ENCODE results near the gene DPCD.

The DPCD gene

GRCh38 chr10:101616415-101617101 is 28.4 kb downstream of the DPCD start:
- Histone ChIP-seq H3K9ac (ENCODE audit: low read depth, low read length) (no peak overlapping the region), H3K4me1 (ENCODE audit: insufficient read depth, low read length) (peaks cover 15% of the 10 kb centered on the region; the same call in 1 of the 2 replicates), H3K27ac (ENCODE audit: low read length) (no peak overlapping the region), H3K4me3 (ENCODE audit: low read length) (no peak overlapping the region), H3K36me3 (ENCODE audit: insufficient read depth, low read depth, low read length) (peaks cover 3% of the 10 kb centered on the region; the same call in 1 of the 2 replicates), H3K9me3 (ENCODE audit: insufficient read depth, low read depth, low read length) (no peaks in the 10 kb centered on the region), H3K27me3 (ENCODE audit: insufficient read depth, low read length) (no peaks in the 10 kb centered on the region)

- Histone ChIP-seq H3K27me3 (ENCODE audit: insufficient read depth, low read length) (no peaks in the 10 kb centered on the region), H3K4me3 (ENCODE audit: low read length) (no peak overlapping the region), H3K9ac (ENCODE audit: low read depth, low read length) (no peak overlapping the region), H3K27ac (ENCODE audit: low read length) (no peak overlapping the region), H3K9me3 (ENCODE audit: insufficient read depth, low read depth, low read length) (no peaks in the 10 kb centered on the region), H3K4me1 (ENCODE audit: insufficient read depth, low read length) (peaks cover 15% of the 10 kb centered on the region; the same call in 1 of the 2 replicates), H3K36me3 (ENCODE audit: insufficient read depth, low read depth, low read length) (no peaks in the 10 kb centered on the region)
These were observed 29.1 kb downstream of the DPCD start for GRCh38 chr10:101617102-101617823.

GRCh38 chr10:101617824-101618568 is 29.9 kb downstream of the DPCD start:
- Histone ChIP-seq H3K27ac (ENCODE audit: low read length) (no peak overlapping the region), H3K4me3 (ENCODE audit: low read length) (no peak overlapping the region), H3K36me3 (ENCODE audit: insufficient read depth, low read depth, low read length) (no peaks in the 10 kb centered on the region), H3K9me3 (ENCODE audit: insufficient read depth, low read depth, low read length) (no peaks in the 10 kb centered on the region), H3K9ac (ENCODE audit: low read depth, low read length) (no peak overlapping the region), H3K4me1 (ENCODE audit: insufficient read depth, low read length) (peaks cover 15% of the 10 kb centered on the region; the same call in 1 of the 2 replicates), H3K27me3 (ENCODE audit: insufficient read depth, low read length) (no peaks in the 10 kb centered on the region)

GRCh38 chr10:101618871-101619270 is 30.8 kb downstream of the DPCD start:
- Histone ChIP-seq H3K27me3 (ENCODE audit: insufficient read depth, low read length) (no peaks in the 10 kb centered on the region), H3K9ac (ENCODE audit: low read depth, low read length) (no peak overlapping the region), H3K4me3 (ENCODE audit: low read length) (no peak overlapping the region), H3K9me3 (ENCODE audit: insufficient read depth, low read depth, low read length) (no peaks in the 10 kb centered on the region), H3K4me1 (ENCODE audit: insufficient read depth, low read length) (peaks cover 15% of the 10 kb centered on the region; the same call in 1 of the 2 replicates), H3K27ac (ENCODE audit: low read length) (no peak overlapping the region), H3K36me3 (ENCODE audit: insufficient read depth, low read depth, low read length) (peaks cover 6% of the 10 kb centered on the region)

- Histone ChIP-seq H3K9me3 (ENCODE audit: insufficient read depth, low read depth, low read length) (no peaks in the 10 kb centered on the region), H3K27ac (ENCODE audit: low read length) (no peak overlapping the region), H3K36me3 (ENCODE audit: insufficient read depth, low read depth, low read length) (peaks cover 14% of the 10 kb centered on the region), H3K4me1 (ENCODE audit: insufficient read depth, low read length) (peaks cover 11% of the 10 kb centered on the region; the same call in 1 of the 2 replicates), H3K9ac (ENCODE audit: low read depth, low read length) (no peak overlapping the region), H3K4me3 (ENCODE audit: low read length) (no peak overlapping the region), H3K27me3 (ENCODE audit: insufficient read depth, low read length) (no peaks in the 10 kb centered on the region)
These were observed 31.9 kb downstream of the DPCD start for GRCh38 chr10:101619983-101620382.

- H3K36me3 ChIP-seq (ENCODE audit: insufficient read depth, low read depth, low read length) = peaks cover 14% of the 10 kb centered on the region
- H3K27me3 ChIP-seq (ENCODE audit: insufficient read depth, low read length) = no peaks in the 10 kb centered on the region
- H3K4me1 ChIP-seq (ENCODE audit: insufficient read depth, low read length) = no peaks in the 10 kb centered on the region
- H3K9me3 ChIP-seq (ENCODE audit: insufficient read depth, low read depth, low read length) = no peaks in the 10 kb centered on the region
- no peak overlapping the region for H3K27ac ChIP-seq (ENCODE audit: low read length)
- no peak overlapping the region for H3K4me3 ChIP-seq (ENCODE audit: low read length)
- no peak overlapping the region for H3K9ac ChIP-seq (ENCODE audit: low read depth, low read length)
These were observed 35.4 kb downstream of the DPCD start for GRCh38 chr10:101623528-101623927.

- H3K9me3 ChIP-seq (ENCODE audit: insufficient read depth, low read depth, low read length) = no peaks in the 10 kb centered on the region
- H3K9ac ChIP-seq (ENCODE audit: low read depth, low read length) = no peak overlapping the region
- no peak overlapping the region for H3K27ac ChIP-seq (ENCODE audit: low read length)
- H3K36me3 ChIP-seq (ENCODE audit: insufficient read depth, low read depth, low read length) = peaks cover 14% of the 10 kb centered on the region
- H3K4me1 ChIP-seq (ENCODE audit: insufficient read depth, low read length) = no peaks in the 10 kb centered on the region
- no peak overlapping the region for H3K4me3 ChIP-seq (ENCODE audit: low read length)
- no peaks in the 10 kb centered on the region for H3K27me3 ChIP-seq (ENCODE audit: insufficient read depth, low read length)
These were observed 36.5 kb downstream of the DPCD start for GRCh38 chr10:101624526-101625102.

GRCh38 chr10:101625821-101626412 is 37.8 kb downstream of the DPCD start:
- Histone ChIP-seq H3K27me3 (ENCODE audit: insufficient read depth, low read length) (no peaks in the 10 kb centered on the region), H3K9ac (ENCODE audit: low read depth, low read length) (no peak overlapping the region), H3K27ac (ENCODE audit: low read length) (no peak overlapping the region), H3K4me3 (ENCODE audit: low read length) (no peak overlapping the region), H3K4me1 (ENCODE audit: insufficient read depth, low read length) (no peaks in the 10 kb centered on the region), H3K9me3 (ENCODE audit: insufficient read depth, low read depth, low read length) (no peaks in the 10 kb centered on the region), H3K36me3 (ENCODE audit: insufficient read depth, low read depth, low read length) (peaks cover 14% of the 10 kb centered on the region)

GRCh38 chr10:101629837-101630632 is 41.9 kb downstream of the DPCD start:
- Histone ChIP-seq H3K4me3 (ENCODE audit: low read length) (no peak overlapping the region), H3K27ac (ENCODE audit: low read length) (no peak overlapping the region), H3K9me3 (ENCODE audit: insufficient read depth, low read depth, low read length) (0 out of 2 replicates have a peak, but pooled peaks cover 4% of the 10 kb centered on the region), H3K4me1 (ENCODE audit: insufficient read depth, low read length) (no peaks in the 10 kb centered on the region), H3K9ac (ENCODE audit: low read depth, low read length) (no peak overlapping the region), H3K27me3 (ENCODE audit: insufficient read depth, low read length) (no peaks in the 10 kb centered on the region), H3K36me3 (ENCODE audit: insufficient read depth, low read depth, low read length) (no peaks in the 10 kb centered on the region)

GRCh38 chr10:101630633-101630920 is 42.5 kb downstream of the DPCD start:
- no peak overlapping the region for H3K27ac ChIP-seq (ENCODE audit: low read length)
- H3K4me3 ChIP-seq (ENCODE audit: low read length) = no peak overlapping the region
- no peaks in the 10 kb centered on the region for H3K36me3 ChIP-seq (ENCODE audit: insufficient read depth, low read depth, low read length)
- H3K4me1 ChIP-seq (ENCODE audit: insufficient read depth, low read length) = no peaks in the 10 kb centered on the region
- H3K9ac ChIP-seq (ENCODE audit: low read depth, low read length) = no peak overlapping the region
- H3K27me3 ChIP-seq (ENCODE audit: insufficient read depth, low read length) = no peaks in the 10 kb centered on the region
- H3K9me3 ChIP-seq (ENCODE audit: insufficient read depth, low read depth, low read length) = peaks cover 7% of the 10 kb centered on the region; the same call in 1 of the 2 replicates

Data from iPS-20b (cell line).